BJ (cell line): ENCODE data around the gene TSC2. TPM values are rescaled to one million over a fixed set of nuclear protein-coding genes. Genes with fewer than 3 reads are reported as not detected.

Experiments used
- CTCF ChIA-PET: fragments of 350-600 bp; formaldehyde crosslinking; extraction: SDS; loops from one replicate; lab custom pipeline; 2021; ENCODE audit warnings: antibody characterized with exemption, inconsistent platforms; lab: Yijun Ruan, JAX
- POLR2A ChIA-PET: fragments of 300-600 bp; sonication (Branson Sonifier 250); formaldehyde crosslinking; extraction: SDS; loops from one replicate; lab custom pipeline; 2021; ENCODE audit warnings: antibody characterized with exemption; lab: Charles Lee
- DNase-seq: peaks from one replicate; pipeline ENCODE4 v3.0.0-alpha.2; 2011; ENCODE audit warnings: low read depth
- H3K27me3 ChIP-seq: 2 replicates; pipeline ENCODE4 v1.6.0; 2011; ENCODE audit warnings: low read length; ENCODE audit not compliant: control insufficient read depth, insufficient read depth
- H3K36me3 ChIP-seq: 2 replicates; pipeline ENCODE4 v1.5.1; 2011; ENCODE audit warnings: low read length; ENCODE audit not compliant: control insufficient read depth, insufficient read depth
- H3K4me3 ChIP-seq: 2 replicates; pipeline ENCODE4 v1.5.1; 2011; ENCODE audit warnings: low read depth, mild to moderate bottlenecking, control low read depth, low read length
- polyA plus RNA-seq: library from polyadenylated mRNA; depleted of rRNA; stranded (reverse); fragments of >200 nt; gene quantifications from 2 replicates; pipeline ENCODE4 v1.2.3, GENCODE V29; 2011
- TF ChIP-seq, protein P1 (sequence below): IDR thresholded peaks from 2 replicates; pipeline ENCODE4 v1.5.1; 2011; ENCODE audit warnings: low read depth, mild to moderate bottlenecking, control low read depth, inconsistent platforms, low read length, moderate library complexity; ENCODE audit not compliant: insufficient read depth

TSC2 gene
- polyA plus RNA-seq, 1 experiment, result 66.3 TPM

DNA sequence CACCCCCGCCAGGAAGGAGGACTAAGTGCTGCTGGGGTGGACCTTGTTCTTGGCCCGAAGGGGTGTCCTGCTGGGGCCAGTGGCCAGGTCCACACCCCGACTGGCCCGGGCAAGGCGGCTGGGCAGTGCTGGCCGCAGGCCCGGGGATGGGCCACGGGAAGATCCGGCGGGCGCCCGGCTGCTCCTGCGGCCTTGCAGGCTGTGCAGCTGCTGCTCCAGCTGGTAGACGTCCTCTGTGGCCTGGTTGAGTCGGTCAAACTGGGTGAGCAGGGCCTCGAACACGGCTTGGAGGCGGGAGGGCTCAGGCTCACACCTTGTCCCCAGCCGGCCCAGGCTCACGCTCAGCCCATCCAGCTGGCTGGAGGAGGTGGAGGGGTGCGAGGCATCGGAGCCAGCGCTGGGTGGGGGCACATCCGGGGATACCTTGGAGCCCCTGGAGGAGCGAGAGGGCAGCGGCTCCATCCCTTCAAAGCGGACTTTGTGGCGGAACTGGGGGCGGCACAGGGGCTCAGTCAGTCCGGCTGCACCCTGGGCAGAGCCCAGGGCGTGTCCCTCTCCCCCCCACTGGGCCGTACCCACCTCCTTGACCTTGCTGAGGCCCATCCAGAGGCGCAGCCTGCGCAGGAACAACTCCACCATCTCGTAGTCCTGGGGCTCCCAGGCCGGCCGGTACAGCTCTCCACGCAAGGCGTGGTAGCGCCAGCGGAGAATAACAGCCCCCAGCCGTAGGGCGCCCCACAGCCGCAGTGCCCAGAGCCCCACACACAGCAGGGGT, 42.1 kb downstream of the TSC2 start:
- H3K27me3 ChIP-seq, result no peaks in the 10 kb centered on the region
- H3K36me3 ChIP-seq, result peaks cover 74% of the 10 kb centered on the region
- TF ChIP-seq, protein P1, sequence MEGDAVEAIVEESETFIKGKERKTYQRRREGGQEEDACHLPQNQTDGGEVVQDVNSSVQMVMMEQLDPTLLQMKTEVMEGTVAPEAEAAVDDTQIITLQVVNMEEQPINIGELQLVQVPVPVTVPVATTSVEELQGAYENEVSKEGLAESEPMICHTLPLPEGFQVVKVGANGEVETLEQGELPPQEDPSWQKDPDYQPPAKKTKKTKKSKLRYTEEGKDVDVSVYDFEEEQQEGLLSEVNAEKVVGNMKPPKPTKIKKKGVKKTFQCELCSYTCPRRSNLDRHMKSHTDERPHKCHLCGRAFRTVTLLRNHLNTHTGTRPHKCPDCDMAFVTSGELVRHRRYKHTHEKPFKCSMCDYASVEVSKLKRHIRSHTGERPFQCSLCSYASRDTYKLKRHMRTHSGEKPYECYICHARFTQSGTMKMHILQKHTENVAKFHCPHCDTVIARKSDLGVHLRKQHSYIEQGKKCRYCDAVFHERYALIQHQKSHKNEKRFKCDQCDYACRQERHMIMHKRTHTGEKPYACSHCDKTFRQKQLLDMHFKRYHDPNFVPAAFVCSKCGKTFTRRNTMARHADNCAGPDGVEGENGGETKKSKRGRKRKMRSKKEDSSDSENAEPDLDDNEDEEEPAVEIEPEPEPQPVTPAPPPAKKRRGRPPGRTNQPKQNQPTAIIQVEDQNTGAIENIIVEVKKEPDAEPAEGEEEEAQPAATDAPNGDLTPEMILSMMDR, result no peak
- no peak for DNase-seq
- no peak overlapping the region for H3K4me3 ChIP-seq
- ChIA-PET POLR2A (no interaction called here), CTCF (interaction anchor here (2.2 kb wide), 1 partner anchor 50 kb away, joined by 5 read pairs; no protein-coding TSS in a partner anchor)

DNA sequence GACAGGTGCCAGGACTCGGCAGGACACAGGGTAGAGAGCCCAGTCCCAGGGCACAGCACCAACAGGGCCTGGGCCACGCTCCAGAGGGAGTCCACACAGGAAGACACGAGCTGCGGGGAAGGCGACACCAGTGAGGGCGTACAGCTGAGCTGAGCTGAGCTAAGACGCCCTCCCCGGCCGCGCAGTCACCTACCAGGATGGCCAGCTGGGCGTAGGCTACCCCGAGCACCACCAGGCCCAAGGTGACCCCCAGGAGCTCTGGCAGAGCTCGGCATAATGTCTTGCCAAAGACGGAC, 42.6 kb downstream of the TSC2 start:
- CTCF ChIA-PET, result interaction anchor here (1.2 to 2.2 kb wide), 2 partner anchors 49 to 67 kb away, joined by 3 to 5 read pairs; no protein-coding TSS in a partner anchor
- no peak for DNase-seq
- peaks cover 73% of the 10 kb centered on the region for H3K36me3 ChIP-seq
- no peak overlapping the region for H3K4me3 ChIP-seq
- H3K27me3 ChIP-seq, result no peaks in the 10 kb centered on the region
- POLR2A ChIA-PET, result no interaction called here
- TF ChIP-seq, protein P1, result no peak

DNA sequence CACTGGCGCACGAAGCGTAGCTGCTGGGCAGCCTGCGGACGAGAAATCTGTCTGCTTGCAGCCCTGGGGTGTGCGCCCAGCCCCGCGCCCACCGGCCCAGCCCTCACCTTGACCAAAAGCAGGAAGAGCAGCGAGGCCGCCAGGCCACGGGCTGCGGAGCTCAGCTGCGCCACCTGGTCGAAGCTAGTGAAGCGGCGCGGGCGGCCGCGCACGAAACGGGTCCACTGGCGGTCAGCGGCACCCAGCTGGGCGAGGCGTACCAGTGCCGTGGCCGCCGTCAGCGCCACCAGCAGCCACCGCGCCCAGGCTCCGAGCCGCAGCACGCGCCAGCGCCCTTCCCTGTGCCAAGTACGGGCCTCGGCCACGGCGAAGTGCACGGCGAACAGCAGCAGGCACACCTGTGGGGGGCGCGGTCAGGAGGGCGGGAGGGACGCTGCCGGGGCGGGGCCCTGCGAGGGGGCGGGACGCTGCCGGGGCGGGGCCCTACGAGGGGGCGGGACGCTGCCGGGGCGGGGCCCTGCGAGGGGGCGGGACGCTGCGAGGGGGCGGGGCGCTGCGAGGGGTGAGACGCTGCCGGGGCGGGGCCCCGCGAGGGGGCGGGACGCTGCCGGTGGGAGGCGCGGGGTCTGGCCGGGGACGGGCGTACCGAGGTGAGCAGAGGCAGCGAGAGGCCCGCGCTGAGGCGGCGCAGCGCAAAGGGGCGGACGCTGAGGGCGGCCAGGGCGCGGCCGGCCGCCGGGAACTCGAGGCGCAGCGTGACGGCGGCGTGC, 43.2 kb downstream of the TSC2 start:
- CTCF ChIA-PET, result interaction anchor here (1.2 to 2.2 kb wide), 2 partner anchors 49 to 67 kb away, joined by 3 to 5 read pairs; no protein-coding TSS in a partner anchor
- H3K36me3 ChIP-seq, result peaks cover 76% of the 10 kb centered on the region
- TF ChIP-seq, protein P1, result no peak
- no peaks in the 10 kb centered on the region for H3K27me3 ChIP-seq
- POLR2A ChIA-PET, result no interaction called here
- H3K4me3 ChIP-seq, result no peak overlapping the region
- DNase-seq, result no peak

DNA sequence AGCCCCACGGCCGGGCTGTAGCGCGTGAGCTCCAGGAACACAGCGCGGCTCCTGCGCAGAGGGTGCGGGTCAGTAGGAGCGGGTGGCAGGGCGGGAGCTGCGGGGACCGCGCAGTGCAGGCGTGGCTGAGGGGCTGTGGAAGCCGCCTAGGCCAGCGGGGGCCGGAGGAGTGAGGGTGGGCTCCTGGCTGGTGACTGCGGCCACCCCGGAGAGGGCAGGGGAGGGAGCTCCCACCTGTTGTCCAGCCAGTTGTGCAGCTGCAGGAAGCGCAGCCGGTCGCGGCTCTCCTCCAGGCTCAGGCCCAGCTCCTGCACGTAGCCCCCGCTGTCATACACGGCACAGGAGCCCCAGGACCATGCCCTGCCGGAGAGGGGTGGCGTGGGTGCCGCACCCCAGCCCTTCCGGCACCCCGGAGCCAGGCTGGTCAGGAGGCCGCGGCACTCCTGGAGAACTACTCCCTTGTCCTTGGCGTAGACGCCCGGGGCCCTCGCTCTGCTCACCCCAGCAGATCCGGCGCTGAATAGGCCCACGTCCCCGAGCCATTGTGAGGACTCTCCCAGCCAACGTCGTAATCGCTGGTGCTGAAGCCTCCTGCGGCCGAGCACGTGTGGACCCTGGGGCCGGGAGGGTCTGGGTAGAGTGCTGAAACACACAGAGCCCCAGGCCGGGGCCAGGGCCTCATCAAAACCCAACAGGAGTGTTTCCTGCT, 43.9 kb downstream of the TSC2 start:
- no peak for DNase-seq
- Histone ChIP-seq H3K36me3 (peaks cover 76% of the 10 kb centered on the region), H3K27me3 (no peaks in the 10 kb centered on the region), H3K4me3 (no peak overlapping the region)
- ChIA-PET CTCF (interaction anchor here (0.6 to 1.2 kb wide), 5 partner anchors 35 to 69 kb away, joined by 3 to 5 read pairs (median 3); no protein-coding TSS in a partner anchor), POLR2A (no interaction called here)
- TF ChIP-seq, protein P1, result no peak
